ENCODE measurements around the gene NDFIP1. TPM values are rescaled to one million over a fixed set of nuclear protein-coding genes. Genes with fewer than 3 reads are reported as not detected.

The NDFIP1 gene
- total RNA-seq, 2 experiments from 2014 or later: 18.7 to 33.1 TPM

GRCh38 chr5:142110046-142110531 is 1.5 kb downstream of the NDFIP1 start:
- POLR2A ChIA-PET: interaction anchor here (0.7 to 1.7 kb wide), 9 partner anchors 9 to 790 kb away, joined by 3 to 7 read pairs (median 4); partner anchors contain the start of gene TAF7
- H3K36me3 ChIP-seq (ENCODE audit: insufficient read depth, low read length): peaks cover 11% of the 10 kb centered on the region

GRCh38 chr5:142110988-142111687 is 2.6 kb downstream of the NDFIP1 start:
- CTCF ChIA-PET (ENCODE audit: unreplicated experiment): no interaction called here
- no peak for DNase-seq (ENCODE audit: low spot score)
- POLR2A ChIA-PET: interaction anchor here (0.7 to 1.5 kb wide), 3 partner anchors 18 to 83 kb away, joined by 3 to 4 read pairs (median 3); no protein-coding TSS in a partner anchor
- no TSS peak for BruUV-seq (replicated peaks)
- no peaks in the 10 kb centered on the region for H3K9me3 ChIP-seq (ENCODE audit: low read length)
- intact Hi-C loops (cut with micrococcal nuclease; ENCODE audit: unreplicated experiment): loop anchor here (2.0 kb wide), 1 partner anchor 34 kb away; no protein-coding TSS in a partner anchor
- peaks cover 51% of the 10 kb centered on the region for H3K79me2 ChIP-seq (ENCODE audit: insufficient read depth, low read depth, low read length)
- H2AFZ ChIP-seq (ENCODE audit: low read length): no peak overlapping the region
- no peaks in the 10 kb centered on the region for H3K9me2 ChIP-seq (ENCODE audit: insufficient read depth, low read length)
- H3K4me3 ChIP-seq (ENCODE audit: low read depth, low read length, poor library complexity, severe bottlenecking): peak overlapping the region; percentile 86
- H3K4me2 ChIP-seq (ENCODE audit: low read length): peak overlapping the region; percentile 76
- H4K20me1 ChIP-seq (ENCODE audit: insufficient read depth, low read length): no peaks in the 10 kb centered on the region
- H3K27ac ChIP-seq (ENCODE audit: low read depth, low read length, poor library complexity, severe bottlenecking): no peak overlapping the region
- TF ChIP-seq EZH2phosphoT487 (IDR thresholded peaks at IDR 0.05; ENCODE audit: borderline replicate concordance, low read depth, low read length) (no peak), CTCF (conservative IDR thresholded peaks at IDR 0.05; ENCODE audit: low read length) (no peak)
- peaks cover 11% of the 10 kb centered on the region for H3K36me3 ChIP-seq (ENCODE audit: insufficient read depth, low read length)
- H3K4me1 ChIP-seq (ENCODE audit: insufficient read depth, low read length, poor library complexity, severe bottlenecking): peaks cover 15% of the 10 kb centered on the region

More at GRCh38 chr5:142110046-142110531, 1.5 kb downstream of the NDFIP1 start:
- intact Hi-C loops (cut with micrococcal nuclease; ENCODE audit: unreplicated experiment): loop anchor here (2.0 kb wide), 1 partner anchor 35 kb away; no protein-coding TSS in a partner anchor
- peak overlapping the region; percentile 66 for H3K27ac ChIP-seq (ENCODE audit: low read depth, low read length, poor library complexity, severe bottlenecking)
- TF ChIP-seq EZH2phosphoT487 (IDR thresholded peaks at IDR 0.05; ENCODE audit: borderline replicate concordance, low read depth, low read length) (no peak), CTCF (conservative IDR thresholded peaks at IDR 0.05; ENCODE audit: low read length) (peak; percentile 57)
- TSS peak; percentile 65 for BruUV-seq (replicated peaks)
- H3K4me1 ChIP-seq (ENCODE audit: insufficient read depth, low read length, poor library complexity, severe bottlenecking): peaks cover 15% of the 10 kb centered on the region
- CTCF ChIA-PET (ENCODE audit: unreplicated experiment): no interaction called here
- no peaks in the 10 kb centered on the region for H4K20me1 ChIP-seq (ENCODE audit: insufficient read depth, low read length)
- peak overlapping the region; percentile 97 for H2AFZ ChIP-seq (ENCODE audit: low read length)
- no peaks in the 10 kb centered on the region for H3K9me2 ChIP-seq (ENCODE audit: insufficient read depth, low read length)
- peak overlapping the region; percentile 86 for H3K4me3 ChIP-seq (ENCODE audit: low read depth, low read length, poor library complexity, severe bottlenecking)
- no peaks in the 10 kb centered on the region for H3K9me3 ChIP-seq (ENCODE audit: low read length)
- peak overlapping the region; percentile 76 for H3K4me2 ChIP-seq (ENCODE audit: low read length)
- peak; percentile 40 for DNase-seq (ENCODE audit: low spot score)
- H3K79me2 ChIP-seq (ENCODE audit: insufficient read depth, low read depth, low read length): peaks cover 46% of the 10 kb centered on the region

DNA sequence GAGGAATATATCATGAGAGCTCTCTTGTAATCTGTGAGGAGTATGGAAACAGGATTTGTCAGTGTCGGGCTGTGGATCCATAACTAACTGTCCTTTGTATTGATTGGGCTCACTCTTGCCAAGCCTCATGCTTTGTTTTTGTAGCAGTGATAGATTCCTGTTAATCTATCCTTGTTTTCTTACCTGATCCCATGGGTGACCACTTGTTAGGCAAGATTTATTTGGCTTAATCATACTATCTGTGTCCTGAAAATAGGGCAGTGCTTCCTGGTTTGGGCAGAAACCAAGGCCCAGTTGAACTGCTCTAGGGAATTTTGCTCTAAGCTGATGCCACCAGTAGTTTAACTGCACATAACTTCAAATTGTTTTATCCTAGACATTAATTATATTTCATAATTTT is 6.1 kb downstream of the NDFIP1 start:
- Histone ChIP-seq H3K27ac (ENCODE audit: low read depth, low read length, poor library complexity, severe bottlenecking) (no peak overlapping the region), H3K36me3 (ENCODE audit: insufficient read depth, low read length) (peaks cover 11% of the 10 kb centered on the region), H3K9me3 (ENCODE audit: low read length) (no peaks in the 10 kb centered on the region), H3K9me2 (ENCODE audit: insufficient read depth, low read length) (no peaks in the 10 kb centered on the region), H4K20me1 (ENCODE audit: insufficient read depth, low read length) (peaks cover 5% of the 10 kb centered on the region; the same call in 1 of the 2 replicates), H2AFZ (ENCODE audit: low read length) (no peak overlapping the region), H3K4me2 (ENCODE audit: low read length) (no peak overlapping the region), H3K79me2 (ENCODE audit: insufficient read depth, low read depth, low read length) (peaks cover 65% of the 10 kb centered on the region), H3K4me1 (ENCODE audit: insufficient read depth, low read length, poor library complexity, severe bottlenecking) (peaks cover 18% of the 10 kb centered on the region), H3K4me3 (ENCODE audit: low read depth, low read length, poor library complexity, severe bottlenecking) (no peak overlapping the region)
- BruUV-seq (replicated peaks): no TSS peak
- intact Hi-C loops (cut with micrococcal nuclease; ENCODE audit: unreplicated experiment): no loop called here
- no peak for TF ChIP-seq CTCF (conservative IDR thresholded peaks at IDR 0.05; ENCODE audit: low read length)
- TF ChIP-seq EZH2phosphoT487 (IDR thresholded peaks at IDR 0.05; ENCODE audit: borderline replicate concordance, low read depth, low read length): no peak
- ChIA-PET POLR2A (no interaction called here), CTCF (ENCODE audit: unreplicated experiment) (no interaction called here)
- DNase-seq (ENCODE audit: low spot score): no peak
